Measurements from ENCODE around the gene SMIM41.

DNA sequence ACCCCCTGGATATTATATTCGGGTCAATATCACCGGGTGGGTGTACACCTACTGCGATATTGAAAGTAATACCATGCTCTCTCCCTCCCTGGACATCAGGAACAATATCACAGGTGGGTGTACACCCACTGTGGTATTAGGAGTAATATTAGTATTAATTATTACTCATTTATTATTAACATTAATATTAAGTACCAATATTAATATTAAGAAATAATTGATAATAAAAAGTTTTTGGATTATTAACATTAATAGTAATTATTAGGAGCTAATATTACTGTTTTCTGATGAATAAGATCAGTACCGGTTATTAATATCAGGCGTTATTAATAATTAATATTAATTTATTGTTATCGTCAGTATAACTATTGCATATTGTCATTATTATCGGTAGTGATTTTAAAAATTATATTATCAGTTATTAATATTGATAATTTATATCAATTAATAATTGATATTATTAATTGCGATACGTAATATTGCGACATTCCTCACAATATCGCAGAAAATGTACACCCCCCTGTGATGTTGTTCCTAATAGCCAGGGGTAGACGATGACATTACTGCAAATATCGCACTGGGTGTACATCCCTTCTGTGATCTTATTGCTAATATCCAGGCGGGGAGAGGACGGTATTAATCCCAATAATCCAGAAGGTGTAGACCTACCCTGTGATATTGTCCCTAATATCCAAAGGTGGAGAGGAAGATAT lies 17.0 kb downstream of the SMIM41 start:
- TF ChIP-seq, protein P1, sequence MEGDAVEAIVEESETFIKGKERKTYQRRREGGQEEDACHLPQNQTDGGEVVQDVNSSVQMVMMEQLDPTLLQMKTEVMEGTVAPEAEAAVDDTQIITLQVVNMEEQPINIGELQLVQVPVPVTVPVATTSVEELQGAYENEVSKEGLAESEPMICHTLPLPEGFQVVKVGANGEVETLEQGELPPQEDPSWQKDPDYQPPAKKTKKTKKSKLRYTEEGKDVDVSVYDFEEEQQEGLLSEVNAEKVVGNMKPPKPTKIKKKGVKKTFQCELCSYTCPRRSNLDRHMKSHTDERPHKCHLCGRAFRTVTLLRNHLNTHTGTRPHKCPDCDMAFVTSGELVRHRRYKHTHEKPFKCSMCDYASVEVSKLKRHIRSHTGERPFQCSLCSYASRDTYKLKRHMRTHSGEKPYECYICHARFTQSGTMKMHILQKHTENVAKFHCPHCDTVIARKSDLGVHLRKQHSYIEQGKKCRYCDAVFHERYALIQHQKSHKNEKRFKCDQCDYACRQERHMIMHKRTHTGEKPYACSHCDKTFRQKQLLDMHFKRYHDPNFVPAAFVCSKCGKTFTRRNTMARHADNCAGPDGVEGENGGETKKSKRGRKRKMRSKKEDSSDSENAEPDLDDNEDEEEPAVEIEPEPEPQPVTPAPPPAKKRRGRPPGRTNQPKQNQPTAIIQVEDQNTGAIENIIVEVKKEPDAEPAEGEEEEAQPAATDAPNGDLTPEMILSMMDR (IDR thresholded peaks at IDR 0.05), result no peak
- no peak for TF ChIP-seq POLR2A (IDR thresholded peaks at IDR 0.05; ENCODE audit: low read depth)
- no peak for TF ChIP-seq POLR2AphosphoS5 (IDR thresholded peaks at IDR 0.05)
